Right renal cortex interstitium (tissue), 3 donors: ENCODE data around the gene FSTL5. TPM values are rescaled to one million over a fixed set of nuclear protein-coding genes. Genes with fewer than 3 reads are reported as not detected.

Experiments used
- DNase-seq, 3 donors: peaks; one replicate each; pipeline ENCODE4 v3.0.0-alpha.2; 2013; ENCODE audit warnings: low read depth in 3 of 3, low spot score in 2 of 3
- polyA plus RNA-seq, 3 donors: library from polyadenylated mRNA; unstranded; fragments of 120-200 nt; gene quantifications; one replicate each; pipeline ENCODE4 v1.2.1, GENCODE V29; 2013; ENCODE audit not compliant: insufficient read length in 3 of 3

The FSTL5 gene
- polyA plus RNA-seq, 3 donors: 2.7 to 3.3 (median 2.9) TPM

DNA sequence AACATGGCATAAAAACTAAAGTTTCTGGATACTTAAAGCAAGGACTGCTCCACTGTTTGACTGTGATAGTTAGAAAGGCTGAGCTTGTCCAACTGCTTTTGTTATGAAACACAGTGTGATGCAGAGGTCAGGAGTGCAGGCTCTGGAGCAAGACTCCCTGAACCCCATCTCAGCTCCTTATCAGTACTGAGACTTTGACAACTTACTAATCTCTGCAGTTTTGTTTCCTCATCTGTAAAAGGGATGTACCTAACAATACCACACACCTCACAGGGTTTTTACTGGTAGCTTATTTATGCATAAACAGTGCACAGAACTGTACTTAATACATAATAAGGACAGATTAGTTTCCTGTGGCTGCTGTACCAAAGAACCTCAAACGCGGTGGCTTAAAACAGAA lies 804.3 kb downstream of the FSTL5 start:
- DNase-seq: no peak

GRCh38 chr4:161356351-161356750 lies 807.4 kb downstream of the FSTL5 start:
- DNase-seq: no peak

DNA sequence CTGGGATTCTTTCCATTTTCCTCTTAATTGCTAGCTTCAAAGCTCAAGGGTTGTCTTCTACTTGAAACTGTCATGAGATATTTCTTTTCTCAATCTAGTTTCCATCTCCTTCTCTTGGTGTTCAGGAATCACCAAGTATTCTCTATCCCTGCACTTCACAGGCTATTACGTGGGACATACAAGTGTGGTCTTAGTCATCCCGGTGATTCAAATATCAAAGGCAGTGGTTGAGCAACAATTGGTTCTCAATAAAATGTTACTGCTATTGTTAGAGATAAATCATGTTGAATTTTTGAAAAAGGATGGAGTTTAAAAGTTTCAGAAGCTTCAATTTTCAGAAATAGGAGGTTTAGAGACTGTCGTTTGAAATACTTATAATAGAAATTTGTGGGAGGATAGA lies 812.9 kb downstream of the FSTL5 start:
- DNase-seq: no peak

DNA sequence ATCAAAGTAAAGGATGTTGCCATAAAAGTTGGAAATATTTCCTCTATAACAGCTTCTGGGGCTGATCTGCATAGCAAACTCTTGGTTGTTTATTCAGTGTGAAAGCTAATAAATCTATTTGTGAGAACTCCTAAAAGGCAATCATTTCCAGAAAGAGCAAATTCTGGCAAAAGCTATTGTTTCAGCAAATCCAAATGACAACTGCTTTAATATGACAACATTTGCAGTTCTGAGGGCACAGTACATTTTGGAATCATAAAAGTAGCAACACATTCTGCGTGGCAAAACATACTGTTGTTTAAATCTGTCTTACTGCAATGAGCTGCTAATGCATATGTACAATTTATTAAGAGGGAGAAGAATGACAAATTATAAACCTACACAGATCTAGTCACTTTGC lies 818.1 kb downstream of the FSTL5 start:
- DNase-seq: no peak

DNA sequence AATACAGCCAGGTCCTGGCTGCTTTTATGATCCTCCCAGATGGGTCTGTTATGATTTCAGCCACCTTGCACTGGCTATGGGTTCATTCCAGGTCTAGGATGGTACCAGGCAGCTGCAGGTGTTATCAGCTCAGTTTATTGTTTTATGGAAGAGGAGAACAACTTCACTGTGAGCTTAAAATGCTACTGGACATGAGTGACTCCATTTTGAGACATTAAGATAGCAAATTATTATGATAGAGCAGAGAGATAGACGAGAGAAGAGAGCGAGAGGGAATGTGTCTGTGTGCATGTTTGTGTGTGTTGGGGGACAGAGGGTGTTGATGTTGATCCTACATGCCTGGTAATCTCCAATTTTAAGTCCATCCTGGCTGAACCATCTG lies 820.2 kb downstream of the FSTL5 start:
- no peak for DNase-seq

DNA sequence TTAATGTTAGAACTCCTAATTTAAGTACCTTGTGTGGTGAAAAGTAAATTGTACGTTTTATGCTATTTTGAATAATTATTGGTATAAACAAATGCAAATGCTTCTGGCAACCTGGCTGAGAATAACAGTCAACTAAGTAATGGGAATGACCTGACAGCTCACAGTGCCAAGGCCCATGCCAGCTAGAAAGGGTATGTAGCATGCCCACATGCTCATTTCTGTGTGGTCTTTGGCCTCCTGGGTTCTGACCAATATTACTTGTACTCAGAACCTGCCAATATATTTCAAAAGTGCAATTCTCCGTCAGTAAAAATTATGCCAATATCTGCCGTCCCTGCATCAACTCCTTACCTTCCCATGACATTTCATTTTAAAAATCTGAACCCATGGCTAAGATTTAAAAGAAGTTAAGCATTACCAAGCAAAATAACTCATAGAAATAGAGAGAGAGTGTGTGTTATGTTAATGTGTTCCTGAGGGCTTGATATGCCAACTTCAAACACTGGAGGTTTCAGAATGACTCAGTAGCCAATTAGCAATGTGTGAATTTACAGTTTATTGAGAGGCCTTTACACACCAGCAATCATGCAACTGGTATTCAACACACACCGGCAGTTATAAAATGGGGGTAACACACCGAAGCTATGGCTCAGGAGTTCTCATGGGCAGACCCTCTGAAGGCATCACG lies 820.8 kb downstream of the FSTL5 start:
- no peak for DNase-seq

DNA sequence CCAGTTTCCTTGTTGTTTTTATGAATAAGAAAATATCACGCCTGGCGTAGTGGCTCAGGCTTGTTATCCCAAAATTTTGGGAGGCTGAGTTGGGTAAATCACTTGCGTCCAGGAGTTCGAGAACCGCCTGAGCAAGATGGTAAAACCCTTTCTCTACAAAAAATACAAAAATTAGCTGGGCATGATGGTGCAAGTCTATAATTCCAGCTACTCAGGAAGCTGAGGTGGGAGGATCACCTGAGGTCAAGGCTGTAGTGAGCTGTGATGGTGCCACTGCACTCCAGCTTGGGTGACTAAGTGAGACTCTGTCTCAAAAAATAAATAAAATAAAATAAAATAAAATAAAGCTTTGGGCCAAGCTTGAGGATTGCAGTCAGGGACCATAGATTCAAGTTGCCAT lies 827.2 kb downstream of the FSTL5 start:
- no peak for DNase-seq

DNA sequence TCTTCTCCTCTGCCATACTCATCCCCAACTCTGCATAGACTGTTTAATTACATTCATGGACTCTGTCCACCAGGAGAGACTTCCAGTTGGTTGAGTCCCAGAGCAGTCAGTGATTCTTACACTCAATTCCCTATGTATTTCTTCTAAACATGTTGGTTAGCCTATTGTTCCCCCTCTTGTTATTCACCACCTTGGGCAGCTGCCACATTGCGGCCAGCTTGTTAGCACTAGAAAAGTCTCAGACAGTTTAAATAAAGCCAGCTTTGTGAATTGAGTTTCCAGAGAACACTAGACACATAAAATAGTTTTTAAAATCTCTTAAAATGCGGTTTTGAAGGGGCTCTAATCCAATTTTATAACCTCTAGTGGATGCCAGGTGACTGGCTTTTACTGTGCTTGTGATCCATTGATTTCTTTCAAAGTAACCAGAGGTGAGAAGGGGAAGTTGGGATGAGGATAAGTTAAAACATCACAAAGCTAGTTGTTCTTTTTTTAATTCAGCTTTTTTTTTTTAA lies 827.7 kb downstream of the FSTL5 start:
- DNase-seq: no peak
